Hematopoietic multipotent progenitor cell treated with erythropoietin and hydrocortisone succinate and interleukin-3 and kit ligand, for 6 days (in vitro differentiated cells): ENCODE measurements around the gene CCDC57.
"Not testable (repeated sequence)": the region's sequence is repeated elsewhere in the genome, so short reads cannot be mapped to it uniquely, and the experiment has no call there.

Experiments
- DNase-seq: peaks from one replicate; pipeline ENCODE4 v3.0.0-alpha.2; 2015

The CCDC57 gene

GRCh38 chr17:82200743-82201497 is 11.7 kb downstream of the CCDC57 start:
- peak; percentile 92 for DNase-seq

- no peak for DNase-seq
Measured at GRCh38 chr17:82200135-82200534, 12.5 kb downstream of the CCDC57 start.

- no peak for DNase-seq
Measured at GRCh38 chr17:82199496-82199895, 13.1 kb downstream of the CCDC57 start.

- DNase-seq, result no peak
Measured at GRCh38 chr17:82198092-82198491, 14.6 kb downstream of the CCDC57 start.

GRCh38 chr17:82195675-82196672 is 16.7 kb downstream of the CCDC57 start:
- DNase-seq, result no peak

GRCh38 chr17:82194765-82195164 is 17.9 kb downstream of the CCDC57 start:
- no peak for DNase-seq

GRCh38 chr17:82193520-82194220 is 19.0 kb downstream of the CCDC57 start:
- DNase-seq, result no peak

GRCh38 chr17:82193050-82193449 is 19.6 kb downstream of the CCDC57 start:
- not testable (repeated sequence) for DNase-seq

GRCh38 chr17:82188001-82188961 is 24.4 kb downstream of the CCDC57 start:
- no peak for DNase-seq

- DNase-seq, result no peak
Measured at GRCh38 chr17:82187500-82187899, 25.1 kb downstream of the CCDC57 start.

- no peak for DNase-seq
Measured at GRCh38 chr17:82186221-82186620, 26.4 kb downstream of the CCDC57 start.

GRCh38 chr17:82184761-82185160 is 27.9 kb downstream of the CCDC57 start:
- DNase-seq, result no peak

GRCh38 chr17:82180776-82181528 is 31.7 kb downstream of the CCDC57 start:
- no peak for DNase-seq

GRCh38 chr17:82179946-82180475 is 32.6 kb downstream of the CCDC57 start:
- DNase-seq, result no peak

GRCh38 chr17:82179412-82179811 is 33.2 kb downstream of the CCDC57 start:
- no peak for DNase-seq

GRCh38 chr17:82178499-82179261 is 34.0 kb downstream of the CCDC57 start:
- no peak for DNase-seq

GRCh38 chr17:82177761-82178498 is 34.7 kb downstream of the CCDC57 start:
- DNase-seq, result no peak

- DNase-seq, result no peak
Measured at GRCh38 chr17:82177276-82177675, 35.4 kb downstream of the CCDC57 start.

GRCh38 chr17:82175951-82176350 is 36.7 kb downstream of the CCDC57 start:
- no peak for DNase-seq
